HG03175 (cell line): ENCODE results near the gene MALAT1.
"Not testable (repeated sequence)": the region's sequence is repeated elsewhere in the genome, so short reads cannot be mapped to it uniquely, and the experiment has no call there.

Source experiments
- ATAC-seq: cut with Tn5 transposase; IDR thresholded peaks from one replicate; pipeline ENCODE4 v1.9.1; 2021; ENCODE audit warnings: mild to moderate bottlenecking, moderate library complexity; ENCODE audit not compliant: unreplicated experiment

MALAT1 gene

GRCh38 chr11:65498977-65499712 lies at the start of gene MALAT1:
Gene MALAT1, plus strand, starts transcription at chr11:65499045.
- ATAC-seq, result peak; percentile 28

GRCh38 chr11:65451301-65451700 lies 47.5 kb upstream of the MALAT1 start:
- ATAC-seq, result not testable (repeated sequence)

GRCh38 chr11:65452259-65452658 lies 46.6 kb upstream of the MALAT1 start:
- ATAC-seq, result not testable (repeated sequence)

GRCh38 chr11:65452806-65453490 lies 45.9 kb upstream of the MALAT1 start:
- ATAC-seq, result no peak

- no peak for ATAC-seq
These were observed 44.5 kb upstream of the MALAT1 start for GRCh38 chr11:65454311-65454695.

- peak; percentile 78 for ATAC-seq
These were observed 44.0 kb upstream of the MALAT1 start for GRCh38 chr11:65454696-65455456.

- ATAC-seq, result no peak
These were observed 42.4 kb upstream of the MALAT1 start for GRCh38 chr11:65456418-65456817.

- no peak for ATAC-seq
These were observed 39.3 kb upstream of the MALAT1 start for GRCh38 chr11:65459552-65459951.

GRCh38 chr11:65465471-65465870 lies 33.4 kb upstream of the MALAT1 start:
- not testable (repeated sequence) for ATAC-seq

- ATAC-seq, result not testable (repeated sequence)
These were observed 31.5 kb upstream of the MALAT1 start for GRCh38 chr11:65467306-65467705.

GRCh38 chr11:65468874-65469333 lies 29.9 kb upstream of the MALAT1 start:
- ATAC-seq, result peak; percentile 39

GRCh38 chr11:65470433-65471049 lies 28.3 kb upstream of the MALAT1 start:
- no peak for ATAC-seq

- no peak for ATAC-seq
These were observed 27.4 kb upstream of the MALAT1 start for GRCh38 chr11:65471447-65471891.

- not testable (repeated sequence) for ATAC-seq
These were observed 26.1 kb upstream of the MALAT1 start for GRCh38 chr11:65472588-65473277.

GRCh38 chr11:65473278-65473860 lies 25.5 kb upstream of the MALAT1 start:
- ATAC-seq, result no peak

- ATAC-seq, result no peak
These were observed 24.0 kb upstream of the MALAT1 start for GRCh38 chr11:65474864-65475263.

- ATAC-seq, result no peak
These were observed 22.2 kb upstream of the MALAT1 start for GRCh38 chr11:65476632-65477148.

GRCh38 chr11:65477149-65477965 lies 21.5 kb upstream of the MALAT1 start:
- peak; percentile 88 for ATAC-seq
